NB4 (cell line): Measurements from ENCODE around the gene C22orf15.

ENCODE experiments used
- CTCF ChIP-seq: IDR thresholded peaks from one replicate; pipeline ENCODE4 v1.5.1; 2012; ENCODE audit warnings: low read depth, low read length
- MAX ChIP-seq: IDR thresholded peaks from 2 replicates; pipeline ENCODE4 v1.6.1; 2011; ENCODE audit warnings: low read depth, low read length
- POLR2A ChIP-seq: IDR thresholded peaks from 2 replicates; pipeline ENCODE4 v1.6.1; 2011; ENCODE audit warnings: mild to moderate bottlenecking; ENCODE audit not compliant: insufficient read length; ENCODE audit errors: extremely low read depth

GRCh38 chr22:23774114-23774921 is 11.5 kb downstream of the C22orf15 start:
- TF ChIP-seq POLR2A (no peak), CTCF (no peak), MAX (no peak)
